HCT116 (cell line): ENCODE data around the gene TBC1D13. TPM values are rescaled to one million over a fixed set of nuclear protein-coding genes. Genes with fewer than 3 reads are reported as not detected.
A peak's percentile ranks its signal among the peaks of the same experiment; 100 is the strongest.

Experiments
- ATAC-seq: fragments of 200-7000 bp; cut with Tn5 transposase; 2 replicates; pipeline ENCODE4 v1.9.1; 2020; ENCODE audit warnings: mild to moderate bottlenecking, moderate library complexity
- BruUV-seq: library from RNA; stranded (reverse); fragments of 400-500 nt; replicated peaks from 2 replicates; lab custom pipeline; 2021; lab: Mats Ljungman, UMichigan
- CTCF ChIA-PET: fragments of 300-600 bp; sonication (Branson Sonifier 250); formaldehyde crosslinking; loops from one replicate; lab custom pipeline; 2021; ENCODE audit warnings: antibody characterized with exemption; lab: Charles Lee
- POLR2A ChIA-PET: fragments of 300-600, 350-600 bp; sonication (Branson Sonifier 250); formaldehyde crosslinking; loops from one replicate; lab custom pipeline; 2021; ENCODE audit warnings: antibody characterized with exemption; lab: Charles Lee
- RAD21 ChIA-PET, 2 experiments: fragments of 300-600 bp; sonication (Branson Sonifier 250); formaldehyde crosslinking; loops; one replicate each; lab custom pipeline; 2023; ENCODE audit warnings: low total read pairs in 2 of 2; ENCODE audit not compliant: uncharacterized antibody in 2 of 2, unreplicated experiment in 2 of 2, low non-redundant PET in 1 of 2; lab: Charles Lee
- DNase-seq: peaks from one replicate; pipeline ENCODE4 v3.0.0-alpha.2; 2010; ENCODE audit warnings: low read depth, low spot score
- H2AFZ ChIP-seq: fragments of 200-600 bp; shearing (Covaris generic), sonication (generic); 2 replicates; pipeline ENCODE4 v1.6.1; 2017; ENCODE audit warnings: low read depth, mixed run types, mixed read lengths, antibody characterized with exemption, low read length; ENCODE audit not compliant: poor library complexity, severe bottlenecking
- H3K27ac ChIP-seq: 2 replicates; pipeline ENCODE4 v1.5.1; 2012; ENCODE audit warnings: low read depth, low read length
- H3K27me3 ChIP-seq: fragments of 200-600 bp; sonication (generic); 2 replicates; pipeline ENCODE4 v1.6.1; 2016; ENCODE audit warnings: mixed run types, low read length, mixed read lengths; ENCODE audit not compliant: insufficient read depth
- H3K36me3 ChIP-seq, 2 experiments: fragments of 200-500 bp in 1 of 2; fragments of 200-600 bp in 1 of 2; sonication (Bioruptor generic) in 1 of 2; sonication (generic) in 1 of 2; 2 replicates each; pipeline versions ENCODE4 v1.5.1 to v1.6.1; 2014 to 2016; ENCODE audit warnings: low read length in 2 of 2, inconsistent platforms in 1 of 2, mixed read lengths in 1 of 2, mixed run types in 1 of 2; ENCODE audit not compliant: insufficient read depth in 2 of 2, control insufficient read depth in 1 of 2
- H3K4me1 ChIP-seq, 2 experiments: fragments of 200-600 bp in 1 of 2; sonication (generic) in 1 of 2; 2 replicates each; pipeline versions ENCODE4 v1.5.1 to v1.6.1; 2012 to 2017; ENCODE audit warnings: low read length in 2 of 2, inconsistent platforms in 1 of 2, mild to moderate bottlenecking in 1 of 2, mixed read lengths in 1 of 2, mixed run types in 1 of 2, moderate library complexity in 1 of 2; ENCODE audit not compliant: insufficient read depth in 2 of 2, control insufficient read depth in 1 of 2
- H3K4me2 ChIP-seq: fragments of 200-600 bp; sonication (generic); 2 replicates; pipeline ENCODE4 v1.6.1; 2017; ENCODE audit warnings: mixed run types, low read length, mixed read lengths
- H3K4me3 ChIP-seq, 2 experiments: fragments of 200-600 bp in 1 of 2; sonication (generic) in 1 of 2; replicated peaks in 1 of 2; 2 replicates each; pipeline ENCODE4 v1.5.1; 2011 to 2016; ENCODE audit warnings: low read length in 2 of 2, control low read depth in 1 of 2, low read depth in 1 of 2, mild to moderate bottlenecking in 1 of 2, mixed read lengths in 1 of 2, mixed run types in 1 of 2
- H3K79me2 ChIP-seq: fragments of 200-600 bp; sonication (generic); 2 replicates; pipeline ENCODE4 v1.6.1; 2017; ENCODE audit warnings: mild to moderate bottlenecking, mixed run types, low read length, moderate library complexity, mixed read lengths; ENCODE audit not compliant: insufficient read depth
- H3K9ac ChIP-seq: fragments of 200-600 bp; sonication (generic); 2 replicates; pipeline ENCODE4 v1.6.1; 2016; ENCODE audit warnings: low read length, mixed read lengths
- H3K9me2 ChIP-seq: fragments of 200-600 bp; sonication (generic), shearing (Covaris generic); 2 replicates; pipeline ENCODE4 v1.6.1; 2017; ENCODE audit warnings: mixed run types, mild to moderate bottlenecking, moderate library complexity; ENCODE audit not compliant: insufficient read depth
- H3K9me3 ChIP-seq, 2 experiments: fragments of 200-500 bp in 1 of 2; fragments of 200-600 bp in 1 of 2; sonication (Bioruptor generic) in 1 of 2; sonication (generic) in 1 of 2; 2 replicates each; pipeline ENCODE4 v1.6.1; 2014 to 2017; ENCODE audit warnings: low read length in 2 of 2, mixed read lengths in 2 of 2, inconsistent platforms in 1 of 2, low read depth in 1 of 2, mild to moderate bottlenecking in 1 of 2, mixed run types in 1 of 2, moderate library complexity in 1 of 2; ENCODE audit not compliant: control insufficient read depth in 1 of 2, insufficient read depth in 1 of 2
- H4K20me1 ChIP-seq: fragments of 200-600 bp; sonication (generic), shearing (Covaris generic); 2 replicates; pipeline ENCODE4 v1.6.1; 2017; ENCODE audit warnings: mixed run types, mild to moderate bottlenecking, moderate library complexity; ENCODE audit not compliant: insufficient read depth
- CEBPB ChIP-seq: IDR thresholded peaks from 2 replicates; pipeline ENCODE4 v1.6.1; 2012; ENCODE audit warnings: low read depth
- ELF1 ChIP-seq: IDR thresholded peaks from 2 replicates; pipeline ENCODE4 v1.6.1; 2012; ENCODE audit warnings: low read depth, borderline replicate concordance
- FOSL1 ChIP-seq: IDR thresholded peaks from 2 replicates; pipeline ENCODE4 v1.6.1; 2012; ENCODE audit warnings: low read depth
- POLR2AphosphoS5 ChIP-seq: IDR thresholded peaks from 2 replicates; pipeline ENCODE4 v1.6.1; 2011; ENCODE audit warnings: mild to moderate bottlenecking, low read depth, low read length, moderate library complexity
- RAD21 ChIP-seq: IDR thresholded peaks from 2 replicates; pipeline ENCODE4 v1.6.1; 2012; ENCODE audit warnings: low read depth, mild to moderate bottlenecking
- SP1 ChIP-seq: IDR thresholded peaks from 2 replicates; pipeline ENCODE4 v1.6.1; 2012; ENCODE audit warnings: low read depth
- SRF ChIP-seq: IDR thresholded peaks from 2 replicates; pipeline ENCODE4 v1.6.1; 2012; ENCODE audit warnings: low read depth
- YY1 ChIP-seq: IDR thresholded peaks from 2 replicates; pipeline ENCODE4 v1.6.1; 2011; ENCODE audit warnings: low read length, low read depth, moderate library complexity, mild to moderate bottlenecking; ENCODE audit not compliant: insufficient replicate concordance; ENCODE audit errors: extremely low read depth
- ZFX ChIP-seq: fragments of 450-650 bp; IDR thresholded peaks from 2 replicates; pipeline ENCODE4 v1.6.1; 2017
- ZNF274 ChIP-seq: fragments of 200-500 bp; sonication (Bioruptor generic); IDR thresholded peaks from 2 replicates; pipeline ENCODE4 v1.6.1; 2014; ENCODE audit warnings: mild to moderate bottlenecking, low read depth, low read length, inconsistent platforms
- intact Hi-C: fragments of 100-400 bp; cut with micrococcal nuclease; formaldehyde crosslinking; loops from 2 replicates; pipeline ENCODE4 v1.10.0; 2022
- total RNA-seq: library from RNA; stranded (reverse); gene quantifications from one replicate; pipeline ENCODE4 v1.2.1, GENCODE V29; 2021; ENCODE audit not compliant: unreplicated experiment
- TF ChIP-seq, protein P1 (sequence below): IDR thresholded peaks from 2 replicates; pipeline ENCODE4 v1.6.1; 2012
- TF ChIP-seq, protein P2 (sequence below): IDR thresholded peaks from 2 replicates; pipeline ENCODE4 v1.6.1; 2012
- TF ChIP-seq, protein P3 (sequence below): IDR thresholded peaks from 2 replicates; pipeline ENCODE4 v1.6.1; 2012; ENCODE audit warnings: low read depth

The TBC1D13 gene
- total RNA-seq, 1 experiment from 2014 or later, result 17.5 TPM

DNA sequence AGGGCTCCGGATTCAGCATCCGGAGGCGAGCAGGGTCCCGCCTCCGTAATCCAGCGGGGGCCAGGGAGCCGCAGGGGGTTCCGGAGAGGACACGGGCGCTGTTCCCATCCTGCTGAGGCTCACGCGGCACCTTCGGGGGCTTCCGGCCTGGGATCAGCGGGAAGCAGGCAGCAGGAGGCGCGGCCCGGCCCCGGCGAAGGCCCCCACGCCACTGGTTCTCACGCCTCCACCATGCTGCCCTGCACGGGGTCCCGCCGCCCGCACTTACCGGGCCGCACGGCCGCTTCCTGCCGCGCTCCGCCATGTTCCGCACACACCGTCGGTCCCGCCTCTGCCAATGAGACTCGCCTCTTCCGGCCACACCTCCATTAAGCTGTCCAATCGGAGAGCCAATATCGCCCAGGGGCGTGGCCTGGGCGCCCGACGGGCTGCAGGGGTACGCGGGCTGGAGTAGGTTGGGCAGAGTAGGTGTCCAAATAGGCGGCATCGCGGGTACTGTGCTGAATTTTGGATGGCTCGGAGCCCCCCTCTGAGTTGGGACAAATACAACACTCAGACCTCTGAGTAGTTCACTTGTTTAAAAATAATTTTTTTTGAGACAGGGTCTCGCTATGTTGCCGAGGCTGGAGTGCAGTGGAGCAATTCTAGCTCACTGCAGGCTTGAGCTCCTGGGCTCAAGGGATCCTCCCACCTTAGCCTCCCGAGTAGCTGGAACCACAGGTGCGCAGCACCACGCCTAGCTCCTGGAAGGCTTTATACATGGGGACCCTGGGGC, 42.6 kb downstream of the TBC1D13 start, which contains the start of gene SPOUT1 (continued):
- TF ChIP-seq, protein P1, sequence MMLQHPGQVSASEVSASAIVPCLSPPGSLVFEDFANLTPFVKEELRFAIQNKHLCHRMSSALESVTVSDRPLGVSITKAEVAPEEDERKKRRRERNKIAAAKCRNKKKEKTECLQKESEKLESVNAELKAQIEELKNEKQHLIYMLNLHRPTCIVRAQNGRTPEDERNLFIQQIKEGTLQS, result no peak
- TF ChIP-seq ZFX (peak; percentile 49; the same call in 1 of the 2 replicates), YY1 (peak; percentile 90), ELF1 (no peak), POLR2AphosphoS5 (peak; percentile 89), SRF (no peak), FOSL1 (no peak), ZNF274 (no peak)
- TF ChIP-seq, protein P2, sequence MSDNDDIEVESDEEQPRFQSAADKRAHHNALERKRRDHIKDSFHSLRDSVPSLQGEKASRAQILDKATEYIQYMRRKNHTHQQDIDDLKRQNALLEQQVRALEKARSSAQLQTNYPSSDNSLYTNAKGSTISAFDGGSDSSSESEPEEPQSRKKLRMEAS, result peak; percentile 89

DNA sequence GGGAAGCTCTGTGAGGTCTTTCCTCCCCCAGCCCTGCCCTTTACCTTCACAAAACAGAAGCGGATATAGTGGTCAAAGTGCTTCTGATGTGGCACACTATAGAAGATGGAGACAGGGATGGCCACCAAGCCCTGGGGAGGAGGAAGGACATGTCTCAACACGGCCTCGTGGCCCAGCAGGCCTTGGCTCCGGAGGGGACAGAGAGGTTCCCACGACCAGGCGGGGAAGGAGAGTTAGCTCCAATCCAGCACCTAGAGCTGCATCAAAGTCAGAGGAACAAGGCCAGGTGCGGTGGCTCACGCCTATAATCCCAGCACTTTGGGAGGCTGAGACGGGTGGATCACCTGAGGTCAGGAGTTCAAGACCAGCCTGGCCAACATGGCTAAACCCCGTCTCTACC, 46.6 kb downstream of the TBC1D13 start:
- H3K36me3 ChIP-seq, result no peaks in the 10 kb centered on the region
- TF ChIP-seq CEBPB (no peak), SP1 (no peak), RAD21 (no peak), ZNF274 (no peak)
- TF ChIP-seq, protein P3, sequence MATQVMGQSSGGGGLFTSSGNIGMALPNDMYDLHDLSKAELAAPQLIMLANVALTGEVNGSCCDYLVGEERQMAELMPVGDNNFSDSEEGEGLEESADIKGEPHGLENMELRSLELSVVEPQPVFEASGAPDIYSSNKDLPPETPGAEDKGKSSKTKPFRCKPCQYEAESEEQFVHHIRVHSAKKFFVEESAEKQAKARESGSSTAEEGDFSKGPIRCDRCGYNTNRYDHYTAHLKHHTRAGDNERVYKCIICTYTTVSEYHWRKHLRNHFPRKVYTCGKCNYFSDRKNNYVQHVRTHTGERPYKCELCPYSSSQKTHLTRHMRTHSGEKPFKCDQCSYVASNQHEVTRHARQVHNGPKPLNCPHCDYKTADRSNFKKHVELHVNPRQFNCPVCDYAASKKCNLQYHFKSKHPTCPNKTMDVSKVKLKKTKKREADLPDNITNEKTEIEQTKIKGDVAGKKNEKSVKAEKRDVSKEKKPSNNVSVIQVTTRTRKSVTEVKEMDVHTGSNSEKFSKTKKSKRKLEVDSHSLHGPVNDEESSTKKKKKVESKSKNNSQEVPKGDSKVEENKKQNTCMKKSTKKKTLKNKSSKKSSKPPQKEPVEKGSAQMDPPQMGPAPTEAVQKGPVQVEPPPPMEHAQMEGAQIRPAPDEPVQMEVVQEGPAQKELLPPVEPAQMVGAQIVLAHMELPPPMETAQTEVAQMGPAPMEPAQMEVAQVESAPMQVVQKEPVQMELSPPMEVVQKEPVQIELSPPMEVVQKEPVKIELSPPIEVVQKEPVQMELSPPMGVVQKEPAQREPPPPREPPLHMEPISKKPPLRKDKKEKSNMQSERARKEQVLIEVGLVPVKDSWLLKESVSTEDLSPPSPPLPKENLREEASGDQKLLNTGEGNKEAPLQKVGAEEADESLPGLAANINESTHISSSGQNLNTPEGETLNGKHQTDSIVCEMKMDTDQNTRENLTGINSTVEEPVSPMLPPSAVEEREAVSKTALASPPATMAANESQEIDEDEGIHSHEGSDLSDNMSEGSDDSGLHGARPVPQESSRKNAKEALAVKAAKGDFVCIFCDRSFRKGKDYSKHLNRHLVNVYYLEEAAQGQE, result no peak
- TF ChIP-seq, all 23 proteins: peak for 0
- ChIA-PET RAD21 (no interaction called here), CTCF (no interaction called here), POLR2A (no interaction called here)
- no peak overlapping the region for H3K4me3 ChIP-seq
- no peaks in the 10 kb centered on the region for H4K20me1 ChIP-seq
- H3K79me2 ChIP-seq, result peaks cover 7% of the 10 kb centered on the region
- ATAC-seq (no peak), DNase-seq (no peak)
- intact Hi-C loops, result no loop called here
- H3K27me3 ChIP-seq, result no peaks in the 10 kb centered on the region
- no peaks in the 10 kb centered on the region for H3K9me2 ChIP-seq
- no peak overlapping the region for H3K4me2 ChIP-seq
- no TSS peak for BruUV-seq
- no peak overlapping the region for H3K27ac ChIP-seq
- no peak overlapping the region for H3K9ac ChIP-seq
- H3K4me1 ChIP-seq, result peaks cover 7 to 11% of the 10 kb centered on the region in 2 experiments
- no peak overlapping the region for H2AFZ ChIP-seq
- no peaks in the 10 kb centered on the region for H3K9me3 ChIP-seq
